ENCODE measurements around the gene WFIKKN2. TPM values are rescaled to one million over a fixed set of nuclear protein-coding genes. Genes with fewer than 3 reads are reported as not detected.

WFIKKN2 gene
- total RNA-seq, 1 experiment from 2014 or later, result 0.11 TPM

GRCh38 chr17:50816271-50816670 lies 19.1 kb upstream of the WFIKKN2 start:
- ATAC-seq (no peak), DNase-seq (ENCODE audit: low spot score) (no peak)
- no peak for TF ChIP-seq MYBL2 (CRISPR knock-in tag; IDR thresholded peaks at IDR 0.05)
- TF ChIP-seq FOXP4 (CRISPR knock-in tag; IDR thresholded peaks at IDR 0.05), result no peak
- TF ChIP-seq TCF7 (CRISPR knock-in tag; IDR thresholded peaks at IDR 0.05; ENCODE audit: low read depth), result no peak
- TF ChIP-seq PREB (CRISPR knock-in tag; IDR thresholded peaks at IDR 0.05; ENCODE audit: borderline replicate concordance), result no peak
- TF ChIP-seq ESRRA (CRISPR knock-in tag; IDR thresholded peaks at IDR 0.05; ENCODE audit: borderline replicate concordance), result no peak
- no peak for TF ChIP-seq ZBTB21 (CRISPR knock-in tag; IDR thresholded peaks at IDR 0.05; ENCODE audit: borderline replicate concordance)
- no peak for TF ChIP-seq CREM (CRISPR knock-in tag; IDR thresholded peaks at IDR 0.05)
- no peak for TF ChIP-seq MAX (CRISPR knock-in tag; IDR thresholded peaks at IDR 0.05)
- no peak for TF ChIP-seq E2F5 (CRISPR knock-in tag; IDR thresholded peaks at IDR 0.05)
- TF ChIP-seq ZNF512 (CRISPR knock-in tag; IDR thresholded peaks at IDR 0.05; ENCODE audit: borderline replicate concordance), result no peak
- TF ChIP-seq JUN (CRISPR knock-in tag; IDR thresholded peaks at IDR 0.05), result no peak
- TF ChIP-seq TEAD1 (CRISPR knock-in tag; IDR thresholded peaks at IDR 0.05), result no peak
- TF ChIP-seq ZNF281 (CRISPR knock-in tag; IDR thresholded peaks at IDR 0.05), result no peak
- no peak for TF ChIP-seq ZNF263 (CRISPR knock-in tag; IDR thresholded peaks at IDR 0.05; ENCODE audit: low read depth)
- POLR2A ChIA-PET, result no interaction called here
- Mint-ChIP-seq H3K4me3 (no peak overlapping the region), H3K9me3 (no peaks in the 10 kb centered on the region), H3K4me1 (peaks cover 10% of the 10 kb centered on the region), H3K27ac (no peak overlapping the region), H3K36me3 (no peaks in the 10 kb centered on the region), H3K27me3 (ENCODE audit: low read depth) (no peaks in the 10 kb centered on the region)
- CTCF ChIA-PET, result interaction anchor here (0.6 to 4.1 kb wide), 5 partner anchors 10 to 719 kb away, joined by 3 to 29 read pairs (median 5); no protein-coding TSS in a partner anchor

GRCh38 chr17:50816771-50817751 lies 18.3 kb upstream of the WFIKKN2 start:
- no peaks in the 10 kb centered on the region for H3K36me3 Mint-ChIP-seq
- ChIA-PET POLR2A (no interaction called here), CTCF (interaction anchor here (0.6 to 4.1 kb wide), 10 partner anchors 10 to 84 kb away, joined by 3 to 29 read pairs (median 5); partner anchors contain the start of gene WFIKKN2)
- H3K9me3 Mint-ChIP-seq, result no peaks in the 10 kb centered on the region
- peak; percentile 79 for ATAC-seq
- DNase-seq (ENCODE audit: low spot score), result peak; percentile 55
- peaks cover 10% of the 10 kb centered on the region for H3K4me1 Mint-ChIP-seq
- H3K4me3 Mint-ChIP-seq, result no peak overlapping the region
- H3K27ac Mint-ChIP-seq, result no peak overlapping the region
- no peaks in the 10 kb centered on the region for H3K27me3 Mint-ChIP-seq (ENCODE audit: low read depth)
- TF ChIP-seq AR (CRISPR knock-in tag; IDR thresholded peaks at IDR 0.05) (no peak), CTCF (IDR thresholded peaks at IDR 0.05) (peak; percentile 69), HMGXB4 (CRISPR knock-in tag; IDR thresholded peaks at IDR 0.05) (0 out of 2 replicates have a peak, but pooled peaks have one; percentile 46)
